Measurements from ENCODE around the gene PURA.

Gene PURA

GRCh38 chr5:140113699-140114263 lies at the start of gene PURA:
TSS of gene PURA (plus strand) at chr5:140114109. CDS start at chr5:140114182, 73 bp downstream.
- ChIA-PET CTCF (interaction anchor here (0.6 kb wide), 1 partner anchor 40 kb away, joined by 3 read pairs; no protein-coding TSS in a partner anchor), POLR2A (interaction anchor here (1.4 to 3.8 kb wide), 3 partner anchors 9 to 31 kb away, joined by 3 to 22 read pairs (median 7); no protein-coding TSS in a partner anchor)
- peak; percentile 89 for DNase-seq (ENCODE audit: extremely low spot score)
- TF ChIP-seq NFRKB (IDR thresholded peaks at IDR 0.05) (no peak), ARNT (IDR thresholded peaks at IDR 0.05) (no peak), FOXM1 (IDR thresholded peaks at IDR 0.05; ENCODE audit: borderline replicate concordance) (no peak), ELF4 (IDR thresholded peaks at IDR 0.05) (no peak), LEF1 (IDR thresholded peaks at IDR 0.05; ENCODE audit: borderline replicate concordance) (no peak), CTBP1 (IDR thresholded peaks at IDR 0.05; ENCODE audit: borderline replicate concordance) (no peak), TARDBP (IDR thresholded peaks at IDR 0.05) (no peak), BHLHE40 (IDR thresholded peaks at IDR 0.05; ENCODE audit: borderline replicate concordance) (no peak)
- TF ChIP-seq, protein P1, sequence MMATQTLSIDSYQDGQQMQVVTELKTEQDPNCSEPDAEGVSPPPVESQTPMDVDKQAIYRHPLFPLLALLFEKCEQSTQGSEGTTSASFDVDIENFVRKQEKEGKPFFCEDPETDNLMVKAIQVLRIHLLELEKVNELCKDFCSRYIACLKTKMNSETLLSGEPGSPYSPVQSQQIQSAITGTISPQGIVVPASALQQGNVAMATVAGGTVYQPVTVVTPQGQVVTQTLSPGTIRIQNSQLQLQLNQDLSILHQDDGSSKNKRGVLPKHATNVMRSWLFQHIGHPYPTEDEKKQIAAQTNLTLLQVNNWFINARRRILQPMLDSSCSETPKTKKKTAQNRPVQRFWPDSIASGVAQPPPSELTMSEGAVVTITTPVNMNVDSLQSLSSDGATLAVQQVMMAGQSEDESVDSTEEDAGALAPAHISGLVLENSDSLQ (IDR thresholded peaks at IDR 0.05), result no peak

- no peak for TF ChIP-seq ARNT (IDR thresholded peaks at IDR 0.05)
- TF ChIP-seq ELF4 (IDR thresholded peaks at IDR 0.05), result no peak
- no peak for TF ChIP-seq NFRKB (IDR thresholded peaks at IDR 0.05)
- no peak for TF ChIP-seq SP1 (IDR thresholded peaks at IDR 0.05)
- no peak for TF ChIP-seq TARDBP (IDR thresholded peaks at IDR 0.05)
- TF ChIP-seq, protein P1 (IDR thresholded peaks at IDR 0.05), result no peak
- no peak for TF ChIP-seq HDGF (IDR thresholded peaks at IDR 0.05; ENCODE audit: borderline replicate concordance)
- TF ChIP-seq ZNF384 (IDR thresholded peaks at IDR 0.05), result no peak
- no peak for TF ChIP-seq CTBP1 (IDR thresholded peaks at IDR 0.05; ENCODE audit: borderline replicate concordance)
- TF ChIP-seq FOXA1 (IDR thresholded peaks at IDR 0.05), result no peak
- no peak for TF ChIP-seq BHLHE40 (IDR thresholded peaks at IDR 0.05; ENCODE audit: borderline replicate concordance)
- TF ChIP-seq LEF1 (IDR thresholded peaks at IDR 0.05; ENCODE audit: borderline replicate concordance), result no peak
- TF ChIP-seq L3MBTL2 (conservative IDR thresholded peaks at IDR 0.05), result no peak
- no peak for TF ChIP-seq SUZ12 (IDR thresholded peaks at IDR 0.05)
- no peak for TF ChIP-seq FOXM1 (IDR thresholded peaks at IDR 0.05; ENCODE audit: borderline replicate concordance)
- no peak for TF ChIP-seq FOXK2 (IDR thresholded peaks at IDR 0.05)
- DNase-seq (ENCODE audit: extremely low spot score), result no peak
- ChIA-PET POLR2A (interaction anchor here (1.0 kb wide), 1 partner anchor 31 kb away, joined by 3 read pairs; no protein-coding TSS in a partner anchor), CTCF (interaction anchor here (0.6 to 4.6 kb wide), 13 partner anchors 8 to 89 kb away, joined by 3 to 29 read pairs (median 3); partner anchors contain the start of gene NRG2)
Observed at GRCh38 chr5:140072812-140073211, 41.1 kb upstream of the PURA start.

- POLR2A ChIA-PET, result interaction anchor here (1.0 kb wide), 1 partner anchor 31 kb away, joined by 3 read pairs; no protein-coding TSS in a partner anchor
- DNase-seq (ENCODE audit: extremely low spot score), result no peak
- no peak for TF ChIP-seq HDGF (IDR thresholded peaks at IDR 0.05; ENCODE audit: borderline replicate concordance)
- TF ChIP-seq, protein P1 (IDR thresholded peaks at IDR 0.05), result peak; percentile 30; the same call in 1 of the 2 replicates
- CTCF ChIA-PET, result interaction anchor here (0.6 to 4.6 kb wide), 12 partner anchors 25 to 102 kb away, joined by 3 to 29 read pairs (median 3); partner anchors contain the start of gene NRG2
Observed at GRCh38 chr5:140073296-140073695, 40.6 kb upstream of the PURA start.

DNA sequence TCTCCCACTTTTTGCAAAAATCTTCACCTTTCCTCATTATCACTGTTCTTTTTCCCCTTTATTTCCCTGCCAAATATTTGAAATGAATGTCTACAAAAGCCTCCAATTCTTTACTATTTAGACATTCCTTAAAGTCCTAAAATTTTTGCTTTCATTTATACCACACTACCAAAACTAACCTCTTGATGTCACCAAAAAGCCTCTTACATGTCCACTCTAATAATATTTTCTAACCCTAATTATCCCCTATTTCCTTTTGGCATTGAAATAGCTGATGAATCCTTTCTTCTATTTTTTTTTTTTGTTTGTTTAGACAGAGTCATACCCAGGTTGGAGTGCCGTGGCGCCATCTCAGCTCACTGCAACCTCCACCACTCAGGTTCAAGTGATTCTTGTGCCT lies 38.5 kb upstream of the PURA start:
- ChIA-PET CTCF (interaction anchor here (0.9 to 4.6 kb wide), 4 partner anchors 36 to 80 kb away, joined by 3 to 29 read pairs (median 4); no protein-coding TSS in a partner anchor), POLR2A (interaction anchor here (1.9 kb wide), 1 partner anchor 32 kb away, joined by 4 read pairs; no protein-coding TSS in a partner anchor)
- no peak for DNase-seq (ENCODE audit: extremely low spot score)
- TF ChIP-seq FOXM1 (IDR thresholded peaks at IDR 0.05; ENCODE audit: borderline replicate concordance) (no peak), L3MBTL2 (conservative IDR thresholded peaks at IDR 0.05) (no peak), FOXA1 (IDR thresholded peaks at IDR 0.05) (no peak), BHLHE40 (IDR thresholded peaks at IDR 0.05; ENCODE audit: borderline replicate concordance) (no peak), LEF1 (IDR thresholded peaks at IDR 0.05; ENCODE audit: borderline replicate concordance) (no peak), SUZ12 (IDR thresholded peaks at IDR 0.05) (no peak), TARDBP (IDR thresholded peaks at IDR 0.05) (no peak), CTBP1 (IDR thresholded peaks at IDR 0.05; ENCODE audit: borderline replicate concordance) (no peak)
- TF ChIP-seq, protein P1 (IDR thresholded peaks at IDR 0.05), result no peak

DNA sequence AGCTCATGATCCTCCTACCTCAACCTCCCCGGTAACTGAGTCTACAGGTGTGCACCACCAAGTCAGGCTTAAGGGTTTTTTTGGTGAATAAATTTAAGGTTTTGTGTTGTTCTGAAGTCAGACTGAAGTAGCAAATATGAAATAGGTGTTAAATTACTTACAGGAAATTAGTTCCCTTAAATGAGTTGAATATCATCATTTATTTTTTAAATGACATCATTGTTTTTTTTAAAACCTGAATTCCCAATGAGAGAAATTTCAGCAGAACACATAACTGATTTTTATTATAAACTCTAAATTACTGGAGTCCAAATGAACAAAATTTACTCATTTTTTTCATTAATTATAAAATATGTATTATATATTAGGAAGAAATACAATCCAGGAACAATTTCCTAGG lies 37.8 kb upstream of the PURA start:
- DNase-seq (ENCODE audit: extremely low spot score), result no peak
- ChIA-PET POLR2A (interaction anchor here (1.9 kb wide), 1 partner anchor 32 kb away, joined by 4 read pairs; no protein-coding TSS in a partner anchor), CTCF (interaction anchor here (1.0 to 4.6 kb wide), 3 partner anchors 57 to 80 kb away, joined by 3 to 29 read pairs (median 5); no protein-coding TSS in a partner anchor)
- TF ChIP-seq ZNF384 (IDR thresholded peaks at IDR 0.05) (no peak), BHLHE40 (IDR thresholded peaks at IDR 0.05; ENCODE audit: borderline replicate concordance) (no peak), LEF1 (IDR thresholded peaks at IDR 0.05; ENCODE audit: borderline replicate concordance) (no peak), FOXA1 (IDR thresholded peaks at IDR 0.05) (no peak), FOXM1 (IDR thresholded peaks at IDR 0.05; ENCODE audit: borderline replicate concordance) (no peak), HDGF (IDR thresholded peaks at IDR 0.05; ENCODE audit: borderline replicate concordance) (no peak), L3MBTL2 (conservative IDR thresholded peaks at IDR 0.05) (no peak), ELF4 (IDR thresholded peaks at IDR 0.05) (no peak)

Data from HEK293T (cell line).